Testis (tissue), 3 donors: Measurements from ENCODE around the gene GID8. TPM values are rescaled to one million over a fixed set of nuclear protein-coding genes. Genes with fewer than 3 reads are reported as not detected.

ENCODE experiments used
- DNase-seq: peaks from one replicate; pipeline ENCODE4 v3.0.0-alpha.2; 2019
- H3K27ac ChIP-seq, 2 donors: fragments of 200-600 bp; sonication (generic); one replicate each; pipeline ENCODE4 v1.5.1; 2019
- H3K27me3 ChIP-seq: fragments of 200-600 bp; sonication (generic); one replicate; pipeline ENCODE4 v1.5.1; 2019
- H3K36me3 ChIP-seq: fragments of 200-600 bp; sonication (generic); one replicate; pipeline ENCODE4 v1.5.1; 2017; ENCODE audit warnings: low read depth; ENCODE audit errors: missing control alignments
- H3K4me1 ChIP-seq: fragments of 200-600 bp; sonication (generic); one replicate; pipeline ENCODE4 v1.5.1; 2019
- H3K4me3 ChIP-seq, 2 donors: fragments of 200-600 bp; sonication (generic); one replicate each; pipeline ENCODE4 v1.5.1; 2017 to 2019
- H3K9me3 ChIP-seq: fragments of 200-600 bp; sonication (generic); one replicate; pipeline ENCODE4 v1.5.1; 2017
- POLR2A ChIP-seq: fragments of 450-650 bp; IDR thresholded peaks from one replicate; pipeline ENCODE4 v1.6.1; 2017; ENCODE audit warnings: antibody characterized with exemption, mild to moderate bottlenecking, moderate library complexity
- WGBS, 2 donors: methylation state at CpG; one replicate each; pipeline ENCODE4 v1.1.5; 2018; 5-methylcytosine and 5-hydroxymethylcytosine counted together
- intact Hi-C: fragments of 100-400 bp; cut with DNase I; formaldehyde crosslinking; loops from one replicate; pipeline ENCODE4 v1.15.1; 2023; ENCODE audit warnings: low total_unique reads
- polyA plus RNA-seq: library from polyadenylated mRNA; stranded (reverse); fragments of 350-450 nt; fragmentation: Illumina TruSeq; extraction: RNeasy Lipid Tissue Mini Kit (QIAGEN cat#74804); gene quantifications from one replicate; pipeline ENCODE4 v1.2.3, GENCODE V29; 2014; ENCODE audit warnings: low read depth, low replicate concordance; ENCODE audit not compliant: insufficient read depth
- total RNA-seq, 2 donors: library from RNA; depleted of rRNA; stranded (reverse); fragments of >200 nt; gene quantifications; one replicate each; pipeline ENCODE4 v1.2.3, GENCODE V29; 2016
- TF ChIP-seq, protein P1 (sequence below), 3 experiments: fragments of 450-650 bp in 2 of 3; fragments of 200-600 bp in 1 of 3; sonication (generic) in 1 of 3; IDR thresholded peaks; one replicate each; pipeline ENCODE4 v1.5.1; 2016 to 2019; ENCODE audit warnings: antibody characterized with exemption in 3 of 3, mild to moderate bottlenecking in 2 of 3, moderate library complexity in 1 of 3

GID8 gene
- total and polyA plus RNA-seq, 3 donors from 2014 or later = 27.3 to 42.6 (median 41.9) TPM

DNA sequence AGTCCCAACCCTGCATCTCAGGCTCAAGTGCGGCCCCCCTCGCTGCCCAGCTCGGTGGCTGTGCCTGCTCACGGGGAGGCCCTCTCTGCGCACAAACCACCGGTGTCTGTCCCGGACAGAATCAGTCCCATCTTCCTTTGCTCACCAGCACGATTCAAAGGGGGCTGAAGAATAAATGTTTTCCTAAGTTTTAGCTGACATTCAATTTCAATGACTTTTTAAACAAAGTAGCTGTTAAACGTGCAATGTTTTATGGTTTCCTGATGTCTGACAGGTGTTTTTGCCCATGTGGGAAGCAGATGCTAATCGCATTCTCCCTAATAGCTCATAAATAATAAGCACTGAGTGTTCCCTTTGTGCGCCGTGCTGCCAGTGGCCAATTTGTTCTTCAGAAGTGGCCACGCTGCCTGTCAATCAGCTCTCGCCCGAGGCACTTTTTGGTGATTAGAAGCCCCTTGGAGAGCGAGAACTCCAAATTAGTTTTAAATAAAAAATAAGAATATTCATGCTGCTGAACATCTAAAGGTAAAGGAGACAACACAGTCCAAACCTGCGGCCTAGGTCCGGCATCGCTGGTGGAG lies 42.5 kb downstream of the GID8 start:
- Histone ChIP-seq H3K9me3 (no peaks in the 10 kb centered on the region), H3K27me3 (no peaks in the 10 kb centered on the region), H3K4me3 (peak overlapping the region in 1 of 2 donors; percentile 9), H3K27ac (no peak overlapping the region), H3K4me1 (peaks cover 6% of the 10 kb centered on the region), H3K36me3 (no peaks in the 10 kb centered on the region)
- no peak for DNase-seq
- intact Hi-C loops = no loop called here
- 28 to 47% methylated on average over 18 to 19 of the region's 19 CpGs for WGBS, 2 donors
- TF ChIP-seq, protein P1, sequence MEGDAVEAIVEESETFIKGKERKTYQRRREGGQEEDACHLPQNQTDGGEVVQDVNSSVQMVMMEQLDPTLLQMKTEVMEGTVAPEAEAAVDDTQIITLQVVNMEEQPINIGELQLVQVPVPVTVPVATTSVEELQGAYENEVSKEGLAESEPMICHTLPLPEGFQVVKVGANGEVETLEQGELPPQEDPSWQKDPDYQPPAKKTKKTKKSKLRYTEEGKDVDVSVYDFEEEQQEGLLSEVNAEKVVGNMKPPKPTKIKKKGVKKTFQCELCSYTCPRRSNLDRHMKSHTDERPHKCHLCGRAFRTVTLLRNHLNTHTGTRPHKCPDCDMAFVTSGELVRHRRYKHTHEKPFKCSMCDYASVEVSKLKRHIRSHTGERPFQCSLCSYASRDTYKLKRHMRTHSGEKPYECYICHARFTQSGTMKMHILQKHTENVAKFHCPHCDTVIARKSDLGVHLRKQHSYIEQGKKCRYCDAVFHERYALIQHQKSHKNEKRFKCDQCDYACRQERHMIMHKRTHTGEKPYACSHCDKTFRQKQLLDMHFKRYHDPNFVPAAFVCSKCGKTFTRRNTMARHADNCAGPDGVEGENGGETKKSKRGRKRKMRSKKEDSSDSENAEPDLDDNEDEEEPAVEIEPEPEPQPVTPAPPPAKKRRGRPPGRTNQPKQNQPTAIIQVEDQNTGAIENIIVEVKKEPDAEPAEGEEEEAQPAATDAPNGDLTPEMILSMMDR (IDR thresholded peaks at IDR 0.05) = no peak
- TF ChIP-seq POLR2A = no peak

DNA sequence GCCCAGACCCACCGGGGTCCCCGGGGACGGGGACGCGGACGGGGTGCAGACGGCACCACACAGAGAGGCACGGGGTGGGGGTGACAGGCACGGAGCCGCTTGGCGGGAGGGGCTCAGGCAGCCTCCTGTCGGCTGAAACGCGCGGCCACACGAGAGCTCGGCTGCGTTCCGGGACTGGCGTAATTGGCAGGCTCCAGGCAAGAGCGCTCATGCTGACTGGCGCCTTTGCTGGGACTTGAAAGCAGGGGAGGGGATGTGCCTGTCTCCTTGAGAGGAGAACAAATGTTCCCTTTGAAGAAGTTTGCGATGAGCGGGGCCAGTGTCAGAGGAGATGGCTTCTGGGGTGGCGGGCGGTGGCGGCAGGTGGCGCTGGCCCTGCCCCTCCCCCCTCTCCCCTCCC lies 43.0 kb downstream of the GID8 start:
- no peak for DNase-seq
- H3K27me3 ChIP-seq = no peaks in the 10 kb centered on the region
- no peak overlapping the region for H3K27ac ChIP-seq

DNA sequence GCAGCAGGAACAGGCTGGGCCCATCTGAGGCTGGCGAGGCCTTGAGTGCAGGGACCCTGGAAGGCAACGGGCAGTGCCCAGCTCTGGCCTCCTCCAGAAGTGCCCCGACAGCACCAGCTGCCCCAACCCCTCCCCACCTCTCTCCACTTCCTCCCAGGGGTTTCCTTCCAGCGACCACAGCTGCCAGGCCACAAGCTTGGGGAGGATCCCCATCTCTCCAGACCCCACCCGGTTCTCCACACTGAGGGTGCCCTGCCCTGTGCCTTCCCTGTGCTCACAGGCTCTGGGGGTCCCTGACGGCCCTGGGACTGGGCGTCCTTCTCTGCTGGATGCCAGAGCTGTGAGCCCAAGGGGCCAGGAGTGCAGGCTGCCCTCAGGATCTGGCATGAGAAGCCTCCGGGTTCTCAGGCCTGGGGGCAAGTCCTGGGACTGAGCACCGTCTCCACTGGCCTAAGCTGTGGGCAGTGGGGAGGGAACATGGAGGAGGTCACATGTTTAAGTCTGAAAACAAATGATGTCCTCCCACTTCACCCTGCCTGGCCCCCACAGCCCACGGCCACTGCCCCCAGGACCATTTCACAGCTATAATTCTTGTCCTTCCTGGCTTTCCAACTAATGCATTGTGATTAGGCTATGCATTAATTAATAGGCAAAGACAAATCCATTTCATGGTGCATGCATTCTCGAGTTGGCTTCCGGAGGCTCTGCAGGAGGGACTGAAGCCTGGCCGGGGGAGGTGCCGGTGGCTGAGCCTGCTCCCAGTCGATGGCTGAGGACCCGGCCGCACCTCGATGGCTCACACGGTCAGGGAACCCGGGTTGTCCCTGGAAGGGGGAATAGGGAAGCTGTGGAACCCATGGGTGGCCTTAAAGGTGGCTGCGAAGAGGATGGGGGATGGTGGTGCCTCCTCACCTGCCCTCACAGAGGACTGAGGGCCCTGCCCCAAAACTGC lies 44.5 kb downstream of the GID8 start:
- Histone ChIP-seq H3K36me3 (no peaks in the 10 kb centered on the region), H3K9me3 (no peaks in the 10 kb centered on the region), H3K4me1 (peaks cover 6% of the 10 kb centered on the region), H3K27me3 (no peaks in the 10 kb centered on the region), H3K4me3 (no peak overlapping the region), H3K27ac (no peak overlapping the region)
- no peak for DNase-seq
- intact Hi-C loops = no loop called here
- WGBS, 2 donors = 75 to 77% methylated on average over 11 to 20 of the region's 21 CpGs
- no peak for TF ChIP-seq POLR2A
- TF ChIP-seq, protein P1 (IDR thresholded peaks at IDR 0.05) = no peak

More for the DNA sequence above, 43.0 kb downstream of the GID8 start:
- TF ChIP-seq, protein P1 (IDR thresholded peaks at IDR 0.05) = no peak
- no peak for TF ChIP-seq POLR2A
- WGBS, 2 donors = 8 to 15% methylated on average over 18 to 28 of the region's 28 CpGs
- Histone ChIP-seq H3K9me3 (no peaks in the 10 kb centered on the region), H3K4me1 (peaks cover 6% of the 10 kb centered on the region), H3K4me3 (peak overlapping the region in 1 of 2 donors; percentile 9), H3K36me3 (no peaks in the 10 kb centered on the region)
- intact Hi-C loops = no loop called here

DNA sequence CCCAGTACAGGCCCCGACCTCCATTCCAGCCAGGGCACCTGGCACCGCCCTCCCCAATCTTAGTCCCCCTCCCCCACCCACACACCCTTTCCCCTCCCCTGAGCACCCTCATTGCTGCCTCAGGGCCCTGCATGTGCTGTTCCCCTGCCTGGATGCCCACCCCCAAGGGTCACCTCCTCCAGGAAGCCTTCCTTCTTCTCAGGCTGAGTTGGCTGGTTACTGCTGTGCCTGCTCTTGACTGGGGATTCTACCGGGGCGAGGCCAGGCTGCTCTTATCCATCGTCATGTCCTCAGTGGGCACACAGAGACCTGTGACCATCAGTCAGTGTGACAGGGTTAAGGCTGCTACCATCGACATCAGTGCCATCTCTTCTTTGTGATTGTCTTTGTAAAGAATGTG lies 45.3 kb downstream of the GID8 start:
- peaks cover 6% of the 10 kb centered on the region for H3K4me1 ChIP-seq
- DNase-seq = no peak
- H3K27ac ChIP-seq = no peak overlapping the region
- intact Hi-C loops = no loop called here
- no peaks in the 10 kb centered on the region for H3K27me3 ChIP-seq
- H3K9me3 ChIP-seq = no peaks in the 10 kb centered on the region
- 87 to 93% methylated on average over 6 of the region's 6 CpGs for WGBS, 2 donors
- TF ChIP-seq POLR2A = no peak
- TF ChIP-seq, protein P1 (IDR thresholded peaks at IDR 0.05) = no peak
- H3K36me3 ChIP-seq = no peaks in the 10 kb centered on the region
- no peak overlapping the region for H3K4me3 ChIP-seq
